Pancreas (tissue), 10 donors: Measurements from ENCODE around the gene RADIL. TPM values are rescaled to one million over a fixed set of nuclear protein-coding genes. Genes with fewer than 3 reads are reported as not detected.
A peak's percentile ranks its signal among the peaks of the same experiment; 100 is the strongest.

ENCODE experiments used
- ATAC-seq, 4 donors: fragments of 200-7000 bp; cut with Tn5 transposase; one replicate each; pipeline versions ENCODE4 v1.8.0 to v1.9.1; 2020; ENCODE audit warnings: mild to moderate bottlenecking in 4 of 4, moderate library complexity in 4 of 4
- DNase-seq, 6 donors: peaks; one replicate each; pipeline ENCODE4 v3.0.0-alpha.2; 2020
- FAIRE-seq: peaks from 2 replicates; lab custom pipeline; 2012; peaks lifted over from hg19 to GRCh38; lab: Jason Lieb, UNC
- H3K27ac ChIP-seq, 4 donors: fragments of 200-600 bp; sonication (generic); 1 replicate in 3 of 4; 2 replicates in 1 of 4; pipeline versions ENCODE4 v1.5.0 to v1.8.0; 2020
- H3K27me3 ChIP-seq, 4 donors: fragments of 200-600 bp; one replicate each; pipeline ENCODE4 v1.8.0; 2021
- H3K36me3 ChIP-seq, 3 donors: fragments of 200-600 bp; sonication (generic) in 1 of 3; one replicate each; pipeline versions ENCODE4 v1.5.0 to v1.8.0; 2020 to 2021
- H3K4me1 ChIP-seq, 3 donors: fragments of 200-600 bp; one replicate each; pipeline ENCODE4 v1.8.0; 2021
- H3K4me3 ChIP-seq, 4 donors: fragments of 200-600 bp; sonication (generic) in 2 of 4; one replicate each; pipeline versions ENCODE4 v1.5.0 to v1.8.0; 2020 to 2021
- H3K9me3 ChIP-seq, 4 donors: fragments of 200-600 bp; one replicate each; pipeline ENCODE4 v1.8.0; 2021
- CTCF ChIP-seq, 4 donors: fragments of 200-600 bp; sonication (generic) in 3 of 4; IDR thresholded peaks; one replicate each; pipeline versions ENCODE4 v1.5.0 to v1.8.0; 2021; ENCODE audit warnings: antibody characterized with exemption in 4 of 4
- WGBS, 2 donors: extraction: QIAGEN DNeasy Blood & Tissue Kit; methylation state at CpG; one replicate each; pipeline ENCODE4 v1.1.7; 2013; 5-methylcytosine and 5-hydroxymethylcytosine counted together
- intact Hi-C, 3 donors: fragments of 100-400 bp; cut with DNase I; formaldehyde crosslinking; loops; one replicate each; pipeline versions ENCODE4 v1.11.1 to v1.14.2; 2022
- polyA plus RNA-seq, 2 donors: library from polyadenylated mRNA; stranded (reverse); fragments of 200-250 nt; gene quantifications; one replicate each; pipeline ENCODE4 v1.2.3, GENCODE V29; 2013
- total RNA-seq, 6 donors: library from RNA; stranded (reverse); fragmentation: NEBNext Ultra II Directional in 4 of 6; extraction: Animal tissue kit (Norgen Biotek cat#: 25700) in 4 of 6; gene quantifications; one replicate each; pipeline versions ENCODE4 v1.2.1 to v1.2.4, GENCODE V29; 2021 to 2023
- donor health status: healthy with polysubstance abuse.
- donor health status: DM: no; HTN: no; CAD: no; lungs with moderate emphysema.
- donor health status: DM: no; HTN: no; CAD: no.
- donor health status: control.
- donor health status: control.
- donor health status: Bipolar disorder and iron deficiency.
- donor health status: DM: yes; HTN: yes; CAD: no.
- donor health status: DM: no; HTN: no; CAD: no.
- donor health status: DM: no; HTN: no; CAD: no.
- donor health status: DM: yes; HTN: yes; CAD: no.

Gene RADIL
- total and polyA plus RNA-seq, 8 donors = 0.58 to 11.2 (median 3.5) TPM

DNA sequence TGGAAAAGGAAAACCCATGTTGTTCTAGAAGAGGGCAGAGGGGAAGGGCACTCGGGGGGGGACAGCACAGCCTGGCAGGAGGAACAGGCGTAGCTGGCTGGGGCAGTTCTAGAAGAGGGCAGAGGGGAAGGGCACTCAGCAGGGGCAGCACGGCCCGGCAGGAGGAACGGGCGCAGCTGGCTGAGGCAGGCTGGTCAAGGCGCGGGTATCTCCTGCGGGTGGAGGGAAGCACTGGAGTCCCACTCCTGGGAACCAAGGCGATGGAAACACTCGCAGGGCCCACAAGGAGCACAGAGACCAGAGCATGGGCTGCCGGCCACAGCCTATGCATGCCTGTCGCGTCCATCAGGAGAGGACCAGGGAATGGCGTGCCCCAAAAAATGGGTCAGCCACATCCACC, 58.4 kb downstream of the RADIL start:
- WGBS, 2 donors = 82 to 94% methylated on average over 15 of the region's 15 CpGs
- Histone ChIP-seq H3K27me3 (no peaks in the 10 kb centered on the region), H3K9me3 (no peaks in the 10 kb centered on the region), H3K36me3 (no peaks in the 10 kb centered on the region), H3K4me3 (no peak overlapping the region), H3K4me1 (no peaks in the 10 kb centered on the region), H3K27ac (no peak overlapping the region)
- ATAC-seq (no peak), FAIRE-seq (no peak), DNase-seq (peak in 1 of 6 donors; percentile 47)
- intact Hi-C loops = no loop called here
- no peak for TF ChIP-seq CTCF (IDR thresholded peaks at IDR 0.05)

GRCh38 chr7:4824120-4824775, 59.3 kb downstream of the RADIL start:
- peak in 1 of 6 donors; percentile 73 for DNase-seq
- no peak overlapping the region for H3K27ac ChIP-seq

GRCh38 chr7:4823441-4824119, 59.9 kb downstream of the RADIL start:
- 62 to 68% methylated on average over 13 to 14 of the region's 14 CpGs for WGBS, 2 donors
- no peak overlapping the region for H3K4me3 ChIP-seq
- FAIRE-seq (no peak), ATAC-seq (no peak), DNase-seq (peak in 1 of 6 donors; percentile 32)
- TF ChIP-seq CTCF (IDR thresholded peaks at IDR 0.05) = no peak
- H3K4me1 ChIP-seq = no peaks in the 10 kb centered on the region
- H3K27ac ChIP-seq = no peak overlapping the region
- H3K9me3 ChIP-seq = no peaks in the 10 kb centered on the region
- H3K27me3 ChIP-seq = no peaks in the 10 kb centered on the region
- no peaks in the 10 kb centered on the region for H3K36me3 ChIP-seq
- intact Hi-C loops = no loop called here

More at GRCh38 chr7:4824120-4824775, 59.3 kb downstream of the RADIL start:
- FAIRE-seq = no peak
- Histone ChIP-seq H3K9me3 (no peaks in the 10 kb centered on the region), H3K36me3 (no peaks in the 10 kb centered on the region), H3K27me3 (no peaks in the 10 kb centered on the region), H3K4me3 (no peak overlapping the region), H3K4me1 (no peaks in the 10 kb centered on the region)
- WGBS, 2 donors = 68 to 80% methylated on average over 19 to 20 of the region's 20 CpGs
- no peak for TF ChIP-seq CTCF (IDR thresholded peaks at IDR 0.05)
- intact Hi-C loops = no loop called here
- no peak for ATAC-seq

GRCh38 chr7:4822677-4823076, 60.8 kb downstream of the RADIL start:
- ATAC-seq (no peak), FAIRE-seq (no peak), DNase-seq (no peak)
- H3K36me3 ChIP-seq = no peaks in the 10 kb centered on the region
- no peaks in the 10 kb centered on the region for H3K9me3 ChIP-seq
- TF ChIP-seq CTCF (IDR thresholded peaks at IDR 0.05) = no peak
- intact Hi-C loops = no loop called here
- 80 to 84% methylated on average over 9 of the region's 9 CpGs for WGBS, 2 donors
- no peaks in the 10 kb centered on the region for H3K4me1 ChIP-seq
- H3K27ac ChIP-seq = no peak overlapping the region
- H3K27me3 ChIP-seq = no peaks in the 10 kb centered on the region
- H3K4me3 ChIP-seq = no peak overlapping the region

DNA sequence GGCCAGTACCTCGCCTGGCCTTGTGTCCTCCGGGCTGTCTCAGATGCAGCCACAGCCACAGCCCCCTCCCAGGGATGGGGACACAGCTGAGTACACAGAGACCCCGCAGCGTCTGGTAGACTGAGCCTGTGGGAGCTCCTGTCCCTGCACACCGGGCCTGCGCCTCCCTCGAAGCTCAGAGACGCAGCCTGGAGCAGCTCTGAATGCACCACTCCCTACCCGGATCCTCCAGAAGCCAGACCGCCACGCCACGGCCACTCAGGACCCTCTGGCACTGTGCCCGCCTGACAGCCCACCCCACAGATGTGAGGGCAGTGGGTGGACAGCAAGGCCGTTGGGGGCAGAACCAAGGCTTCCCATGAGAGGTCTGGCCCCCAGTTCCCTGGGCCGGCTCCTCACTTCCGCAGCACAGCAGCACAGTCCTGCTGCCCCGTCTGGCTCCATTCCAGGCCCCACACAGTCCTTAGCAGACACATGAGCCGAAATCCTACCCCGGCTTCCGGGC, 62.5 kb downstream of the RADIL start:
- H3K4me1 ChIP-seq = no peaks in the 10 kb centered on the region
- WGBS, 2 donors = 63 to 82% methylated on average over 20 of the region's 20 CpGs
- H3K27ac ChIP-seq = no peak overlapping the region
- FAIRE-seq (no peak), ATAC-seq (no peak), DNase-seq (peak in 2 of 6 donors; percentile 50 to 74)
- no peaks in the 10 kb centered on the region for H3K36me3 ChIP-seq
- intact Hi-C loops = no loop called here
- no peaks in the 10 kb centered on the region for H3K9me3 ChIP-seq
- H3K27me3 ChIP-seq = no peaks in the 10 kb centered on the region
- no peak overlapping the region for H3K4me3 ChIP-seq
- TF ChIP-seq CTCF (IDR thresholded peaks at IDR 0.05) = no peak
